K562 (cell line): Measurements from ENCODE around the gene DHDDS. TPM values are rescaled to one million over a fixed set of nuclear protein-coding genes. Genes with fewer than 3 reads are reported as not detected.

Experiments
- ELF2 ChIP-seq: fragments of 250-450 bp; sonication (Bioruptor Pico); IDR thresholded peaks from 2 replicates; pipeline ENCODE4 v1.5.0; 2021; ENCODE audit warnings: mild to moderate bottlenecking
- FOXK2 ChIP-seq, 2 experiments: fragments of 450-650 bp; IDR thresholded peaks in 1 of 2; conservative IDR thresholded peaks in 1 of 2; 2 replicates each; pipeline ENCODE4 v1.6.1; 2016; ENCODE audit warnings: low read depth in 2 of 2, mild to moderate bottlenecking in 1 of 2
- IFI16 ChIP-seq: fragments of 250-450 bp; sonication (Bioruptor Pico); IDR thresholded peaks from 2 replicates; pipeline ENCODE4 v2.1.2; 2022; ENCODE audit warnings: mild to moderate bottlenecking, inconsistent platforms
- MBD1 ChIP-seq: fragments of 250-450 bp; sonication (Bioruptor Pico); IDR thresholded peaks from 2 replicates; pipeline ENCODE4 v1.8.0; 2022; ENCODE audit warnings: inconsistent platforms
- MED1 ChIP-seq: sonication (generic); formaldehyde crosslinking; IDR thresholded peaks from 2 replicates; pipeline ENCODE4 v1.8.1; 2023; ENCODE audit warnings: missing genetic modification reagents, borderline replicate concordance
- NEUROD1 ChIP-seq: fragments of 150-350 bp; IDR thresholded peaks from 2 replicates; pipeline ENCODE4 v1.6.1; 2014; ENCODE audit warnings: borderline replicate concordance, low read length, low read depth; ENCODE audit not compliant: partially characterized antibody
- NFYB ChIP-seq: IDR thresholded peaks from 2 replicates; pipeline ENCODE4 v1.6.1; 2011; ENCODE audit warnings: mild to moderate bottlenecking, moderate library complexity; ENCODE audit not compliant: insufficient read length; ENCODE audit errors: extremely low read depth
- NR0B1 ChIP-seq: fragments of 450-650 bp; IDR thresholded peaks from one replicate; pipeline ENCODE4 v1.6.1; 2018; ENCODE audit warnings: mild to moderate bottlenecking, moderate library complexity; ENCODE audit not compliant: partially characterized antibody
- RFX5 ChIP-seq: IDR thresholded peaks from 2 replicates; pipeline ENCODE4 v1.6.1; 2011; ENCODE audit warnings: low read depth, mild to moderate bottlenecking, improper control_type of control experiment, low read length
- THRAP3 ChIP-seq: fragments of 450-650 bp; IDR thresholded peaks from 2 replicates; pipeline ENCODE4 v1.6.1; 2016; ENCODE audit warnings: mild to moderate bottlenecking, inconsistent platforms, borderline replicate concordance
- ZBTB40 ChIP-seq, 2 experiments: fragments of 450-650 bp in 1 of 2; sonication (generic) in 1 of 2; formaldehyde crosslinking in 1 of 2; IDR thresholded peaks; 2 replicates each; pipeline versions ENCODE4 v1.7.1 to v1.9.0; 2016 to 2022; ENCODE audit warnings: inconsistent platforms in 1 of 2, mild to moderate bottlenecking in 1 of 2, missing genetic modification reagents in 1 of 2
- ZNF324 ChIP-seq: fragments of 250-450 bp; sonication (Bioruptor Pico); IDR thresholded peaks from 2 replicates; pipeline ENCODE4 v1.4.0; 2020; ENCODE audit warnings: mild to moderate bottlenecking
- ZNF507 ChIP-seq: conservative IDR thresholded peaks from 2 replicates; pipeline ENCODE4 v1.6.1; 2017; ENCODE audit warnings: missing genetic modification characterization, missing compliant biosample characterization
- ZNF740 ChIP-seq, 3 experiments: fragments of 200-800 bp in 1 of 3; sonication (Bioruptor generic) in 1 of 3; sonication (generic) in 1 of 3; formaldehyde crosslinking in 1 of 3; IDR thresholded peaks; 2 replicates each; pipeline versions ENCODE4 v1.6.1 to v1.8.0; 2016 to 2022; ENCODE audit warnings: mild to moderate bottlenecking in 2 of 3, missing compliant biosample characterization in 2 of 3, missing genetic modification characterization in 2 of 3, missing genetic modification reagents in 1 of 3
- polyA plus RNA-seq, 8 experiments: library from polyadenylated mRNA; depleted of rRNA in 4 of 8; stranded (reverse) in 5 of 8; unstranded in 3 of 8; fragments of >200 nt; fragmentation: Nextera tagmentation in 2 of 8; fragmentation: Illumina TruSeq in 1 of 8; extraction: Ambion mirVana in 2 of 8; extraction: Trizol in 1 of 8; gene quantifications; 2 replicates each; pipeline versions ENCODE4 v1.2.1 to v1.2.3, GENCODE V29; 2011 to 2014; ENCODE audit warnings: inconsistent platforms in 1 of 8, missing spikeins in 1 of 8
- total RNA-seq, 7 experiments: library from RNA; depleted of rRNA in 6 of 7; stranded (reverse); fragments of >200 nt in 6 of 7; fragmentation: Illumina TruSeq in 2 of 7; extraction: Trizol in 2 of 7; gene quantifications; 2 replicates each; pipeline versions ENCODE4 v1.2.1 to v1.2.3, GENCODE V29; 2011 to 2021; ENCODE audit warnings: low replicate concordance in 1 of 7

DHDDS gene
- total and polyA plus RNA-seq, 9 of the 15 experiments (the other 6 are each of a cell fraction or from before 2014, with no cell fraction given) = 33.3 to 55.0 (median 44.3) TPM

- no peak for TF ChIP-seq NR0B1
- TF ChIP-seq IFI16 (CRISPR knock-in tag) = no peak
- no peak for TF ChIP-seq MBD1 (CRISPR knock-in tag)
- no peak for TF ChIP-seq ZNF507 (tag)
- no peak for TF ChIP-seq ELF2 (CRISPR knock-in tag)
- TF ChIP-seq FOXK2 (conservative IDR thresholded peaks at IDR 0.05 in 1 of 2, IDR thresholded peaks at IDR 0.05 in 1 of 2; ENCODE audit: low read depth in 2 of 2) = no peak
- TF ChIP-seq THRAP3 = no peak
- TF ChIP-seq ZNF740 (CRISPR knock-in tag; IDR thresholded peaks at IDR 0.05) = peak; percentile 41; the same call in 1 of the 2 replicates
- TF ChIP-seq ZNF740 (tag; IDR thresholded peaks at IDR 0.05) = no peak
- no peak for TF ChIP-seq ZBTB40 (IDR thresholded peaks at IDR 0.05)
- TF ChIP-seq ZBTB40 (CRISPR knock-in tag; IDR thresholded peaks at IDR 0.05) = no peak
- no peak for TF ChIP-seq MED1 (CRISPR knock-in tag)
- no peak for TF ChIP-seq NEUROD1
- no peak for TF ChIP-seq RFX5
- no peak for TF ChIP-seq ZNF324 (CRISPR knock-in tag)
- no peak for TF ChIP-seq NFYB
Measured at GRCh38 chr1:26391450-26391849, 40.7 kb upstream of the DHDDS start (continued).
